Measurements from ENCODE around the gene RIN1. TPM values are rescaled to one million over a fixed set of nuclear protein-coding genes. Genes with fewer than 3 reads are reported as not detected.

RIN1 gene
- total and polyA plus RNA-seq, 2 of the 13 experiments (the other 11 are each of a cell fraction or from before 2014, with no cell fraction given) = 2.4 to 4.1 TPM

DNA sequence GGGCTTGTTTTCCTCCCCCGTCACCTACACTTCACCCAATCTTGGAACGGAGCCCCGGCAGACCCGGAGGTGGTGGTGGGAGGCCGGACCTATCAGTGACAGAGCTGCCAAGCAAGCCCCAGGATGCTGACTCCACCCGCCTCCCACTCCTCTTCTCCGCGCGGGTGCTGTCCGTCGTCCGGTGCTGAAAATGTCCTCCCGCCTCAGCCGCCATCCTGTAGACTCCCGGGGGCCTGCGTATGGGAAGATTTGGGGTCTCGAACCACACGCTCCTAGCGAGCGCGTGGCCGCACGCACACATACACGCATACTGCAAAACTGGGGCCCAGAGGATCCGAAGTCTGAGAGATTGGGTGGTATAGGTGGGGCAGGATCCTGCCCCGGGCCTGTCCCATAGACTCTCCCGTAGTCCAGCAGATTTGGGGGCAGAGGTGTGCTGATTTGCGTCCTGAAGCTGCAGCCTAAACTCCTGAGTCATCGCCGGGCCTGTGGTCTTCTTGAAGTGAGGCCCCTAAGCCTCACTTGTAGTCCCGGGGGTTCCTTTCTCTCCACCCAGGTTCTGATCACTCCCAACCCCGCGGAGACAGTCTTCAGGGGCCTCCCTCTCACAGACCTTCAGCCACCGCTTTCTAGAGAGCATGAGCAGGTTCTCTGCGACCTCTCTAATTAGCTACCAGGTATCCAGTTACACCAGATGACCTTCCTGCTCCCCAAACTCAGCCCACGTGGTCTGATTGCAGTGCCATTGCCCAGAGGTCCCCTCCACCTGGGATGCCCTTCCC is 46.5 kb downstream of the RIN1 start (continued):
- TF ChIP-seq ZNF317 (CRISPR knock-in tag; IDR thresholded peaks at IDR 0.05) (peak; percentile 88), GFI1 (CRISPR knock-in tag; IDR thresholded peaks at IDR 0.05; ENCODE audit: borderline replicate concordance) (peak; percentile 66; the same call in 1 of the 2 replicates), MLLT10 (CRISPR knock-in tag; IDR thresholded peaks at IDR 0.05) (no peak), ZFP41 (CRISPR knock-in tag; IDR thresholded peaks at IDR 0.05; ENCODE audit: borderline replicate concordance) (peak; percentile 46; the same call in 1 of the 2 replicates), PTBP1 (IDR thresholded peaks at IDR 0.05; ENCODE audit: low read depth, low read length, poor library complexity, severe bottlenecking) (no peak), E2F1 (CRISPR knock-in tag; IDR thresholded peaks at IDR 0.05) (no peak), RXRA (CRISPR knock-in tag; IDR thresholded peaks at IDR 0.05) (no peak), ZNF780A (CRISPR knock-in tag; IDR thresholded peaks at IDR 0.05) (peak; percentile 71; the same call in 1 of the 2 replicates), POLR2AphosphoS2 (IDR thresholded peaks at IDR 0.05; ENCODE audit: low read depth, low read length) (no peak)

All from HepG2 (cell line).